ENCODE results near the gene GTSE1. TPM values are rescaled to one million over a fixed set of nuclear protein-coding genes. Genes with fewer than 3 reads are reported as not detected.
A peak's percentile ranks its signal among the peaks of the same experiment; 100 is the strongest.

Gene GTSE1
- total and polyA plus RNA-seq, 2 of the 13 experiments (the other 11 are each of a cell fraction or from before 2014, with no cell fraction given): 10.7 to 13.5 TPM

- no peak overlapping the region for H2AFZ ChIP-seq (ENCODE audit: low read length)
- in situ Hi-C loops (cut with HindIII; ENCODE audit: extremely low pct_ligation_motif_present, low pct_unique_long_range_greater_than_20kb) (no loop called here), intact Hi-C loops (cut with micrococcal nuclease; ENCODE audit: unreplicated experiment) (no loop called here)
- no peak overlapping the region for H3K27ac ChIP-seq (ENCODE audit: extremely low read length, insufficient read depth, low read length)
- peaks cover 43 to 90% of the 10 kb centered on the region in 2 experiments for H3K36me3 ChIP-seq (replicated peaks in 1 of 2; ENCODE audit: control insufficient read depth in 1 of 2, insufficient read depth in 2 of 2, low read length in 2 of 2)
- WGBS (ENCODE audit: low lambda C conversion rate): 96% methylated on average over 8 of the region's 8 CpGs
- H3K9ac ChIP-seq (ENCODE audit: insufficient read depth, low read depth, low read length): no peak overlapping the region
- no peak overlapping the region for H3K4me3 ChIP-seq (replicated peaks in 1 of 3; ENCODE audit: insufficient read depth in 1 of 3, low read depth in 2 of 3, low read length in 3 of 3)
- DNase-seq (ENCODE audit: low spot score): no peak
- no peak overlapping the region for H3K4me2 ChIP-seq (ENCODE audit: low read depth, low read length)
- no peak for FAIRE-seq
- ChIA-PET CTCF (ENCODE audit: low intra/inter-chr PET ratio, low total read pairs) (no interaction called here), POLR2A (interaction anchor here (0.8 to 1.4 kb wide), 2 partner anchors 24 to 73 kb away, joined by 4 to 7 read pairs; partner anchors contain the start of gene CDPF1)
- no peak for ATAC-seq
- TF ChIP-seq SP1 (IDR thresholded peaks at IDR 0.05) (no peak), SP1 (CRISPR knock-in tag; IDR thresholded peaks at IDR 0.05) (no peak), IRX3 (CRISPR knock-in tag; IDR thresholded peaks at IDR 0.05; ENCODE audit: borderline replicate concordance, low read depth) (no peak), RBM22 (optimal IDR thresholded peaks at IDR 0.05; ENCODE audit: low read length) (peak; percentile 77)
- H3K79me2 ChIP-seq (ENCODE audit: insufficient read depth, low read length): peaks cover 15% of the 10 kb centered on the region
- BruUV-seq (replicated peaks): no TSS peak
- peaks cover 15% of the 10 kb centered on the region for H3K4me1 ChIP-seq (ENCODE audit: insufficient read depth, low read length)
- no peaks in the 10 kb centered on the region for H3K27me3 ChIP-seq (ENCODE audit: control insufficient read depth in 1 of 2, insufficient read depth in 2 of 2, low read length in 2 of 2)
- H4K20me1 ChIP-seq (ENCODE audit: insufficient read depth, low read length): peaks cover 29% of the 10 kb centered on the region
- no peaks in the 10 kb centered on the region for H3K9me3 ChIP-seq (ENCODE audit: low read length)
Measured at GRCh38 chr22:46274381-46274780, 22.3 kb upstream of the GTSE1 start.

DNA sequence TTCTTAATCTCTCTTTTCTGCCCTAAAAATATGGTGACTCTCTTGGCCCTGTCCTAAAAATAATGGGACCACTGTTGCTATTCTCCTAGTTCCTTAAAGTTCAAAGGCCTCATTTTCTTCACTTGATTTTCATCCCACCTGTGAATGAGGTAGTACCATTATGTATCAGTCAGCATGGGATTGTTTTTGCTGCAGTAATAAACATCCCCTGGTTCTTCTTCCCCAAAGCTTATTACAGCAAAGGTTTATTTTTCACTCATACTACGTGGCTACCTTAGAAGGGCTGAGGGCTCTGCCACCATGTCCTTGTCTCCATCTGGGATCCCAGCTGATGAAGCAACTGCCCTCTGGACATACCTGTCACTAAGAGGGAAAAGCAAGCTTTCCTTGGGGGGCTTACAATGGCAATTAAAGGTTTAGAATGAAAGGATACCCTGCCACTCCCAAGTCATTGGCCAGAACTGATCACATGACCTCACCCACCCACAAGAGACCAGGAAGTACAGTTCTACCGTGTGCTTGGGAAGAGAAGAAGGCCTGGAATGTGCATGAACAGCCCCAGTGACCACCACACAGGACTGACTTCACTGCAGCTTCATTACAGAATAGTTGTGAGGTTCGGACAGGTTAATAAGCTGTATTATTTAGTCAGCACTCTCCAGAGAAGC is 21.1 kb upstream of the GTSE1 start:
- H4K20me1 ChIP-seq (ENCODE audit: insufficient read depth, low read length): peaks cover 22% of the 10 kb centered on the region
- no peak overlapping the region for H3K4me2 ChIP-seq (ENCODE audit: low read depth, low read length)
- no peak overlapping the region for H3K27ac ChIP-seq (ENCODE audit: extremely low read length, insufficient read depth, low read length)
- in situ Hi-C loops (cut with HindIII; ENCODE audit: extremely low pct_ligation_motif_present, low pct_unique_long_range_greater_than_20kb): no loop called here
- no peaks in the 10 kb centered on the region for H3K27me3 ChIP-seq (ENCODE audit: control insufficient read depth in 1 of 2, insufficient read depth in 2 of 2, low read length in 2 of 2)
- H2AFZ ChIP-seq (ENCODE audit: low read length): no peak overlapping the region
- intact Hi-C loops (cut with micrococcal nuclease; ENCODE audit: unreplicated experiment): no loop called here
- ChIA-PET POLR2A (interaction anchor here (1.3 to 6.2 kb wide), 2 partner anchors 7 to 10 kb away, joined by 4 to 41 read pairs; partner anchors contain the start of gene TTC38), CTCF (ENCODE audit: low intra/inter-chr PET ratio, low total read pairs) (no interaction called here)
- H3K36me3 ChIP-seq (replicated peaks in 1 of 2; ENCODE audit: control insufficient read depth in 1 of 2, insufficient read depth in 2 of 2, low read length in 2 of 2): peaks cover 50 to 92% of the 10 kb centered on the region in 2 experiments
- no TSS peak for BruUV-seq (replicated peaks)
- WGBS (ENCODE audit: low lambda C conversion rate): 88% methylated on average over 3 of the region's 3 CpGs
- H3K9ac ChIP-seq (ENCODE audit: insufficient read depth, low read depth, low read length): no peak overlapping the region
- peaks cover 2% of the 10 kb centered on the region; the same call in 1 of the 2 replicates for H3K4me1 ChIP-seq (ENCODE audit: insufficient read depth, low read length)
- no peaks in the 10 kb centered on the region for H3K9me3 ChIP-seq (ENCODE audit: low read length)
- FAIRE-seq (no peak), DNase-seq (ENCODE audit: low spot score) (no peak), ATAC-seq (peak; percentile 9; the same call in 1 of the 3 replicates)
- no peak overlapping the region for H3K4me3 ChIP-seq (replicated peaks in 1 of 3; ENCODE audit: insufficient read depth in 1 of 3, low read depth in 2 of 3, low read length in 3 of 3)
- H3K79me2 ChIP-seq (ENCODE audit: insufficient read depth, low read length): peaks cover 5% of the 10 kb centered on the region
- TF ChIP-seq ARNTL (CRISPR knock-in tag; IDR thresholded peaks at IDR 0.05) (no peak), ZNF773 (CRISPR knock-in tag; IDR thresholded peaks at IDR 0.05; ENCODE audit: borderline replicate concordance) (no peak), HOXD1 (CRISPR knock-in tag; IDR thresholded peaks at IDR 0.05) (no peak), ZNF672 (CRISPR knock-in tag; IDR thresholded peaks at IDR 0.05) (no peak), XBP1 (CRISPR knock-in tag; IDR thresholded peaks at IDR 0.05) (no peak), ZNF430 (CRISPR knock-in tag; IDR thresholded peaks at IDR 0.05) (no peak), ZNF550 (CRISPR knock-in tag; IDR thresholded peaks at IDR 0.05; ENCODE audit: borderline replicate concordance) (no peak), BCLAF1 (IDR thresholded peaks at IDR 0.05) (no peak), KLF6 (CRISPR knock-in tag; IDR thresholded peaks at IDR 0.05) (no peak), ZNF136 (CRISPR knock-in tag; IDR thresholded peaks at IDR 0.05; ENCODE audit: low read depth) (no peak), SIN3A (IDR thresholded peaks at IDR 0.05; ENCODE audit: borderline replicate concordance, low read depth, low read length) (no peak), HMGA1 (CRISPR knock-in tag; conservative IDR thresholded peaks at IDR 0.05) (no peak)

Data from HepG2 (cell line).